ENCODE data around the gene AAR2.

AAR2 gene

DNA sequence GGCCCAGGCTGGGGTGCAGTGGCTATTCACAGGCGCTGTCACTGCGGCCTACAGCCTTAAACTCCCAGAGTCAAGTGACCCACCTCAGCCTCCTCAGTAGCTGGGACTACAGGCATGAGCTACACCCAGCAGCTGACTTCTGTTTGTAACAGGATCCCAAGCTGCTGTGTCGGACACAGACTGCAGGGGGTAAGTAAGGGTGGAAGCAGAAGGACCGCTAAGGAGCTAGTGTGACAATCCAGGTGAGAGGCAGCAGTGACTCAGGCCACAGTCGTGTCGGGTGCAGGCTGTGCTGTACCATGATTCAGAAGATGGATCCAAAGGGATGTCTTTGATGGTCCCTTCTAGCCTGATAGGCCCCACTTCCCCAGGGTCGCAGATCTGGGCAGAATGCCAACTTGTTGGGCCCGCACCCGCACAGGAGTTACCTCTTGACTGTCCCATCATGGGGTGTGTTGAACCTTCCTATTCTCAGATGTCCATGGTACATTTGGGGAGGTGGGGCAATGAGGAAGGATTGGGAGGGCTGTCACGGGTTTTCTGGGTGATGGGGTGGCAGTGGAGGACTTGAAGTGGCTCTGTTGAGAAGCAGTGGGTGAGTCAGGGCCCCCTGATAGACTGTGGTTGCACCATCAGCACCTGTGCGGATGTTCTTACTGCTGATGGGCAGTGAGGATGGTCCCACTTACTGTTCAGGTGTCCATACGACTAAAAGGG, 25.3 kb downstream of the AAR2 start:
- no peak for DNase-seq

- DNase-seq = no peak
These were observed 26.2 kb downstream of the AAR2 start for GRCh38 chr20:36262440-36262839.

DNA sequence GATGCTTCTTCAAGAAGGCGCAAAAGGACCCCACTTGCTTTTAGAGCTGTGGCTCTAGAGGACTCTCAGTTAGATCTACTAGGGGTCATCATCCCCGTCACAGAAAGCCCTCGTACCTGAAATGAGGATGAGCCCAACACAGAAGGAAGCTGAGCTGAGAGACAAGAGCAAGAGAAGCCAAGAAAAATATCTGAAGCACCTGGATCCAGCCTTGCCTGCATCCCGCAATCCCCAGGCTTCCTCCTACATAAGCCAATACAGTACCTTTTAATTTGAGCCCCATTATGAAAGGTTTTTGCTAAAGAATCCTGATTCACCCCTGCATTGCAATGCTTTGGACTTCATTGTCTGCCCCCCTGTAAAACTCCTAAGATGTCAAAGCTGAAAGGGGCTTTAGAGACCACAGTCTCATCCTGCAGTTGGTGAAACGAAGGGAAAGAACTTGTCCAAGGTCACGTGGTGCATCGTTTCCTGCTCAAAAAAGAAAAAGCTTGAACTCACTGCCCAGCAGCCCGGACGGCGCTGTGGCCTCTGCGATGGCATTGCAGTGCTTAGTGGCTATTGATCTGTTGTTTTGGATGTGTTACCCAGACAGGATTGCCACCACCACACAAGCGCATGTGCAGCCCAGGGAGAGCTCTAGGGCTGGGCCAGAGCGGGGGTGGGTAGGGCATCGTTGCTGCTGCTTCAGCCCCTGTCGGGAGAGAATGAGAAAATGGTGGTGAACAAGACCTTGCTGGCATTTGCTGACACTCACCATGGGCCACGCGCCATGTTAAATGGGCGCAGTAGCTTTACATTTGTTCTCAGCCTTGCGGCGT, 28.4 kb downstream of the AAR2 start:
- DNase-seq = no peak

GRCh38 chr20:36266189-36266588, 29.9 kb downstream of the AAR2 start:
- no peak for DNase-seq

DNA sequence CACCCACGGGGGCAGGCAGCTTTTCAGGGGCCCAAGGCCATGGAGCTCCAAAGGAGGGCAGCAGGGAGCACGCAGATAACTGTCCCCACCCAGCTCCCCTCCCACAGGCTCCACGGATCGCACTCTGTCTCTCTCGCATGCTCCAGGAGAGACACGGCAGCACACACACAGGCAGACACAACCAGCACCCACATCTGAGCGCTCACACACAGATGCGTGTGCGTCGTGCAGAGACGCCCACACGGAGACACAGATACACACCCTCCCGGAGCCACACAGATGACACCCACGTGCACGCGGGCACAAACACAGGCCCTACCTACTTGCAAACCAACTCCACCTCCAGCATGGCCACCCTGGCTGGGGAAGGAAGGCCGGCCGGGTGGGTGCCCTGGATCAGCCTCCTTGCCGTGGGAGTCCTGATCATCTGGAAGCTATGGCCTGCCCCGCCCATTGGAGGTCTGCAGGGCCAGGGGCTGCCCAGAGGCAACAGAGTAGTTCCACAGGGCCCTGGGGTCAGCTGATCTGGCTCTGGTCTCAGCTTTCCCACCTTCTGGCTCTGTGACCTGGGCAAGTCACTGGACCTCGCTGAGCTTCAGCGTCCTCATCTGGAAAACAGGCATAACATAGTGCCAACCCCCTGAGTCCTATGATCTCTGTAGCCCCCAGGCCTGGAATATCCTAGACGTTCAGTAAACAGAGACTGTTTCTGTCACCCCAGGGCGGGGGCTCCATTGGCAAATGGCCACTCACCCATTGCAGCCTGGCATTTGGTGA, 31.5 kb downstream of the AAR2 start:
- DNase-seq = no peak

DNA sequence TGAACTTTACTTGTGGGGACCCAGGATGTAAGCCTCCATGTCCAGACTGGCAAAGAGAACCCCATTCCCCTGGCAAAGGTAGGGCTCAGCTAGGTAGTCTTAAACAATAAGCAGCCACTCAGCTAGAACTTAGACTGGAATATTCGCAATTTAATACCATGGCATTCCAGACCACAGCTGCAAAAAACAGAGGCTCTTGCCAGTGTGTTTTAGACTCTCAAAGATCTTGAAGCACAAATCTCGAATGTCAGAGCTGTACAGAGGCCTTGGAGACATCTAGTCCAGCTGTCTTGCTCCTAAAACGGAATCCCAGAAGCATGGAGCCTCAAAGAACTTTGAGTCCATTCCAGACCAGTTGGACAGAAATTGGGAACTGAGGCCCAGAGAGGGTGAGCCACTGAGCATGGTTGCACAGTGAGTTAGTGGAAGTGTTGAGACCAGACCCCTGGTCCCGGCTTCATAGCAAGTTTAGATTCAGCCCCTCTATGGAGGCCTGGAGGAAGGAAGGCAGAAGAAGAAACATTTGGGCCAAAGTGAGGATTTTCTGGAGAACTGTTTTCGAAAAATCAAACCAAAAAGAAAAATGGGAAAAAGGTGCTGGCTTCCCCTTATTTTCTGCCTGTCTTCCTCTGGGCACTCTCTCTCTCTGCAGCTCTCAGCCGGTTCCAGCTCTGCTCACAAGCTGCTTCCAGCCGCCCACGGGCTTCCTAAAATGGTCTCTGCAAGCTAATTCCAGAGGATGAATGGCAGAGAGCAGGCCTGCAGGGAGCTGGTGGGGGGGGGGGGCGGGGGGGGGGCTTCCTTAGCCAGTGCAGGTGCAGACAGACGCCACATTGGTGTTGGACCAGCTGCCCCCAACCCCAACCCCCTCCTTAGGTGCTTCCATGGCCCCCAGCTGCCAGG, 32.4 kb downstream of the AAR2 start:
- no peak for DNase-seq

DNA sequence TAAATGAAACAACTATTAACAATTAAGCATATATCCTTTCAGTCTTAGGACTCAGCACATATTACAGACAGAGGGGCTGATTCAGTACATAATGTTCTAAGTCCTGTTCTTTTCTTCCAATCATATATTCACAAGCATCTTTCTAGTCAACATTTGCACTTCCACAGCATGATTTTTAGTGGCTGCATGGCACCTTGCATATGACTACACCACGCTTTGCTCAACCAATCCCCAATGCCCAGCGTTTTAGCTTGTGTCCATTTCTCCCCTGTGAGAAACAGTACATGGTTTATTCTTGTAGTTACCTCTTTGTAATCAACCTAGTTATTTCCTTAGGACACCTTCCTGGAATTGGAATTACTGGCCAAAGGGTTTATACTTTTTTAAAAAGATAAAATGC, 33.2 kb downstream of the AAR2 start:
- DNase-seq = no peak

GRCh38 chr20:36270744-36271638, 34.7 kb downstream of the AAR2 start:
- DNase-seq = no peak

DNA sequence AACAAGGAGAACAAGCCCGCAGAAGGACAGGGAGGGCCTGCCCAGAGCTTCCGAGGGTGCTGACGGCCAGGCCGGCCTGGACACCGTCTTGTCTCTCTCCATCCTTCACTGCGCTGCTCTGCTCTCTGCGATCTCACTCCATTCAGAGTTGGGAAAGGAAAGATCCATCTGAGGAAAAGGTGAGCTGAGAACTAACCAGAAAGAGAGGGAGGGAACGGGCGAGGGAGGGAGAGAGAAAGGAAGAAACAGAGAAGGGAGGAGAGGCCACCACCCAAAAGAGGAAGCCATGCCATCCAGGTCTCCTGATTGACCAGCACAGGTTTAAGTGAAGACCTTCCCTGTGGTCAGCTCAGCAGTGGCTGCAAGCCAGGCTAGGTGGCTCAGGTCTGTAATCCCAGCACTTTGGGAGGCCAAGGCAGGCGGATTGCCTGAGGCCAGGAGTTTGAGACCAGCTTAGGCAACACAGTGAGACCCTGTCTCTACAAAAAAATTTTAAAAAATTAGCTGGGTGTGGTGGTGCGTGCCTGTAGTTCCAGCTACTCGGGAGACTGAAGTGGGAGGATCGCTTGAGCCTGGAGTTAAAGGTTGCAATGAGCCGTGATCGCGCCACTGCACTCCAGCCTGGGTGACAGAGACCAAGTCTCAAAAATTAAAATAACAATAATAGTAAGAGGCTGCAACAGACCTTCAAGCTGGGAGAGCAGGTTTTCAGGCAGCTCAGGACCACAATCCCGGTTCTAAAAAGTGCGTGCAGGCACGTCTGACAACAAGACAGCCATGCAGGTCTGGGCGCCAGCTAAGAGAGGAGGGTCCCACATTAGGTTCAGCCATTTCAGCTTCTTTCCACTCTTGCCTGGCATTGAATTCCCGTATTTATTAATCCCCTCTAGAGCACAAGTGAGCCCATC, 35.6 kb downstream of the AAR2 start:
- no peak for DNase-seq

DNA sequence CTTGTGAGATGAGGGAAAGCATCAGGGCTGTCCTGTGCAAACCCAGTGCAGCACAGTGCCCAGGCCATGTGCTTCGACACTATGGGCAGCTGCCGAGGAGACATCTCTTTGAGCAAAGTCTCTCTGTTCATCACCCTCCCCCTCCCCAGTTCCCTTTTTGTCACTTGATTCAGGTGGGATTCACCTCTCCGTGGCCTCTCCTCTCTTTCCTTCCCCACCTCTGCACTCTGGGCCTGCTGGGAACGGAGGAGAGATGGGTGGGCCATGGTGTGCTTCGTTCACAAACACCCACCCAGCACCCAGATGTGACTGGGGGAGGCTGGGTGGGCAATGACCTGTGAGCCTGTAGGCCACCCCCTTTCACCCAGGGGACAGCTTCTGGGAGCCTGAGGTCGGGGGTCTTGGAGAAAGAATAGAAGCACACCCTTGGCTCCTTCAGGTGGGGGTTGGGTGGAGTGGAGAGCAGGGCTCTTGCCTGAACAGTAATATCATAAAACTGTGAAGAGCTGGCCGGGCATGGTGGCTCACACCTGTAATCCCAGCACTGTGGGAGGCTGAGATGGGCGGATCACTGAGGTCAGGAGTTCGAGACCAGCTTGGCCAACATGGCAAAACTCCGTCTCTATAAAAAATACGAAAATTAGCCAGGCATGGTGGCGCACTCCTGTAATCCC, 36.4 kb downstream of the AAR2 start:
- no peak for DNase-seq

GRCh38 chr20:36273414-36274180, 37.3 kb downstream of the AAR2 start:
- DNase-seq = no peak

- no peak for DNase-seq
These were observed 38.0 kb downstream of the AAR2 start for GRCh38 chr20:36274181-36274841.

DNA sequence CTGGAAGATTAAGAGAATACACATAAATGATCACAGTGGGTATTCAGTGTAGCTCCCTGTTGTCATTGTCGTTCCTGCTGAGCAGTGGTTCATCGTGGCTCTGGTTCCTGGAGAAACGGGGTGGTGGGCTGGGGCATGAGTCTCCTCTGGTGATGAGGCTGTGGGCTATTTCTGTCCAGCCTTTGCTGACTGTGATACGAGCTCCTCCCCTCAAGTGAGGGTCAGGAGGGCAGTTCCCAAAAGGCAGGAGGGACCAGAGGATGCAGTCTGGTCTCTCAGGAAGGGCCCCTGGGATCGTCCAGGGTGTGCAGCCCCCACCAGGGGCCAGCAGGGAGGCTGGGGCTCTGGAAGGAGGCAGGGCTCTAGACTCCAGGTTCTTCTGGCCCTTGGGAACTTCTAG, 38.7 kb downstream of the AAR2 start:
- DNase-seq = no peak

GRCh38 chr20:36275441-36276189, 39.3 kb downstream of the AAR2 start:
- DNase-seq = no peak

DNA sequence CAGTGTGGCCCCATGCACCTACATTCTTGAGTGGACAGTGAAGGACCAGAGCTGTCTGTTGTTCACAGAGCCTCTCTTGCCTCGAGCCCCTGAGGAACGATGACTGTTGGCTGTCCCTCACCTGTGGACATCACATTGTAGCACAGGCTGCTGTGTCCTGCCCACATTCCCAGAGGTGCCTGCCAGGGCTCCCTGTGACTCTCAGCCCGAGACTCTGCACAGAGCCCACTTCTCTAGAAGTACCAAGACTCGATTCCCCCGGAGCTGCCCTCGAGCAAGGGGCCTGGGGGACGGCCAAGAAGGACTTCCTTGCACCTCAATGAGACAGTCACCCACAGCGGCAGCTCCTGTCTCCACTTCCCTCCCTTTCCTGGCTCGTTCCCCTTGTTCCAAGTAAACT, 41.3 kb downstream of the AAR2 start:
- DNase-seq = no peak

DNA sequence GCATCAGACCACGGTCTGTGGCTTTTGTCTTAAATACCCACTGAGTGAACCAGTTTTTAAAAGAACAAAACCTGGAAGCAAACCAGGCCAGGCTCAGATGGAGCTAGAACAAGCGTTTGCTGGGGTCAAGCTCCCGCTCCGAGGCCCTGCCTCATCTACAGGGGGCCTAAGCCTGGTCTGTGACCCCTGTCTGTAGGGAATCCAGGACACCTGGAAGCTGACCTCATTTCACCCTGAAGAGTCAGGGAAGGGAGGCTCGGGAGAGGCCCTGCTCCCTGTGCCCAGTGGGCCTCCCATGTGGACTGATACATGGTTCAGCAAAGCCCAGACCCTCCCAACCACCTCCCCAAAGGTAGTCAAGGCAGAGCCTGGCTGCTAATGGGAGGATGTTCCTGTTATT, 43.1 kb downstream of the AAR2 start:
- no peak for DNase-seq

GRCh38 chr20:36279776-36280175, 43.5 kb downstream of the AAR2 start:
- no peak for DNase-seq
